ENCODE data around the gene PIRT.

Gene PIRT

DNA sequence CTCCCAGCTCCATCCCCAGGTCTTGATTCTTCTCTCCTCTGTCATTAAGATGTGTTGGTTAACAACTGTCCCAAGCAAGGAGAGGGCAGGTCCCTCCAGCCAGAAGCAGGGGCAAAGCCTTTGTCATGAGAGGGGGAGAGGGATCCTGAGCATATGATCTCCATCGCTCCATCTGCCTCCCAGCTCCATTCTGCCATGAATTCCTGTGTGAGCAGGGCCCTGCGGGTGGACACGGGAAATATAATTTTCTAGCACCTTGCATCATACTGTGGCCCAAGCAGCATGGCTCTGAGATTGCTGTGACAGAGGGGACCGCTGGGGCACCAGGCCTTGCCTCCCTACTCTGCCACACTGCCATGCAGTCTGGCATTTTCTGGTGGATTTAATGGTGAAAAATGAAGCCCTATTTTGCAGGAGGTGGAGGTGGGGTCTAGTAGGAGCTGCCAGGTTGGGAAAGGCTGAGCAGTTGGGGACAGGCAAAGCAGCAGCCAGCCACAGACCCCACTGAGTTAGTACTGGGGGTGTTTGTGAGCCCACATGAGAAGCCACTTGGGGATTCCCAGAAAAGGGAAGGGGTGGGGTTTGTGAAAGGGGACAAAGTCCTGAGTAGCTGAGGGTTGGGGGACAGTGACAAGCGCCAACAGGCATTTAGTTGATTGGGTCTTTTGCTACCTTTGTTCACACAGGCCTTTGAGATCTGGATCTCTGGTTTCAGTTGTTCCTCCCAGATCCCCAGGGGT lies 50.4 kb downstream of the PIRT start:
- DNase-seq: no peak

GRCh38 chr17:10785295-10785694 lies 52.6 kb downstream of the PIRT start:
- DNase-seq: no peak

DNA sequence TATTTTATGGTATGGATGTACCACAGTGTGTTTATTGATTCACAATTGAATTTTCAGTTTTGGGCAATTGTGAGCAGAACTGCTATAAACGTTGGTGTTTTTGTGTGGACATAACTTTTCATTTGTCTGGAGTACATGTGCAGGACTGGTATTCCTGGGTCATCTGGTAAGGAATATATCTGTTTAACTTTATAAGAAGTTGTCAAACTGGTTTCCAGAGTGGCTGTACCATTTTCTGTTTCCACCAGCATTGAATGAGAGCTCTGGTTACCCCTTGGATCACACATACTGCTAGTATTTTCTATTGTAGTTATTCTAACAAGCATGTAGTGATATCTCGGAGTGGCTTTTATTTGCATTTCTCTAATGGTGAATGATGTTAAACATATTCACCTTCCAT lies 58.3 kb downstream of the PIRT start:
- no peak for DNase-seq

DNA sequence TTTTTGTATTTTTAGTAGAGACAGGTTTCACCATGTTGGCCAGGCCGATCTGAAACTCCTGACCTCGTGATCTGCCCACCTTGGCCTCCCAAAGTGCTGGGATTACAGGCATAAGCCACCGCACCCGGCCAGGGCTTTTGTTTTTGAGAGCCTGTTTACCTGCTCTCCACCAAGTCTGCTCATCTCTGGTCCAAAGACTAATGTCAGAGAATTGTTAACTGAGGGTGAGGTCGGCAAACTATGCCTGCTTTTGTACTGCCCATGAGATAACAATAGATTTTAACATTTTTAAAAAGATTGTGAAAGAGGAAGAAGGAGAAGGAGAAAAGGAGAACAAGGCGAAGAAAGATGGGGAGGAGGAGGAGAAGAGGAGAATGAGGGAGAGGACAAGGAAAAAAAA lies 60.0 kb downstream of the PIRT start:
- DNase-seq: no peak

GRCh38 chr17:10777131-10777807 lies 60.6 kb downstream of the PIRT start:
- DNase-seq: no peak

DNA sequence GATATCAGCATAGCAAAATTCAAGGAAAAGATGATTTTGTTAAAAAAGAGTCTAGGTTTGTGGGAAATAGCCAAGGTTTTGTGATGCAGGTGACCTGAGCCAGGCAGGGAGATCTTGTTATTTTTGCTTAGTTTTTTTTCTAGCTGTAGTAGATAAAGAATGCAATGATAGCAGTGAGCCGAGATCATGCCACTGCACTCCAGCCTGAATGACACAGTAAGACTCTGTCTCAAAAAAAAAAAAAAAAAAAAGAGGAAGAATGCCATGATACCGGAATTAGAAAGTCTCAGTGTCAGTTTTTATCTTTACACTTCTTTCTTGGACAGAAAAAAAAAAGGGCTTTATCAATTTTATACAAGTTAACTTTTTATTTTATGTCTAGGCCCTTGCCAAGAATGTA lies 61.5 kb downstream of the PIRT start:
- no peak for DNase-seq

DNA sequence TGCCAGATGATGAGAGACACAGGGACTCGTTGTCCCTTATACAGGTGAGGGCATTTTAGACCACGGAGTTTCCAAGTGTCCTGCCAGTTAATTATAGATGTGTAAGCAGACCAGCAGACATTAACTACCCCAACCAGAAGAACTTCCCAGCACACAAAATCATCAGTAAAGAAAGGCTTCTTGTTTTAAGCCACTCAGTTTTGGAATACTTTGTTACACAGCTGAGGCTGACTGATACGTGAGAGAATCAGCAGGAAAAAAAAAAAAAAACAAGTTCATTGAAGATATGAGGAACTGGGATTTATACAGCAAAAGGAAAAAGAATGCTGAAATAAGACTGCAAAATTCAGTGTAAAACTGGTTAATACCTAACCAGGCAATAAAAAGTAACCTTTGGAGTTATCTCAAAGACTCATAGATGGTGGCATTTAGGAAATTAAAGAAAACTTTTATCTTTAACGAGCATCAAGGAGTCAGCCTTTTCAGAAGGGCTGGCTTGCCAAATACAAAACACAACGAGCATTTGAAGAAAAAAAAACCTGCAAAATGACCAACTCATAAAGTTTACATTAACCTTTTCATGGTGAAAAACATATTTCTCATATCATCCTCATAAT lies 62.0 kb downstream of the PIRT start:
- no peak for DNase-seq

- no peak for DNase-seq
These were observed 62.8 kb downstream of the PIRT start for GRCh38 chr17:10775058-10775457.

DNA sequence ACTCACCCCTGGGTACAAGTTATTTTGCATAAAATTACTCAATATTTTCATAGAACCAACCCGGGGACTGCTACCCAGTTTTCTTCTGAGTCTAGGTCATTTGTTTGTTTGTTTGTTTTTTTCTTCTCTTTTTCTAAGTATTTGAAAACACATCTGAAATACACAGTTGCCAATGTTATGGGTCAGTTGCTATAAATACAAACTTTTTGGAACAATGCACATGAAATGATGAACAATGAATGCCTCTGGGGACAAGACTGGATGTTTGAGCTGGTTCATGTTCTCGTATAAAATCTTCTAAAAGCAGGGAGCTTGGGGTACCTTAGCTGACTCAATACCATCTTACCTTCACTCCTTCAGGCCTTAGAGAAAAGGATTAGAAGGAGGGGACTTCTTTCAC lies 64.5 kb downstream of the PIRT start:
- DNase-seq: no peak
